ENCODE data around the gene RAB1A. TPM values are rescaled to one million over a fixed set of nuclear protein-coding genes. Genes with fewer than 3 reads are reported as not detected.

The RAB1A gene
- total and polyA plus RNA-seq, 2 of the 13 experiments (the other 11 are each of a cell fraction or from before 2014, with no cell fraction given): 206 to 226 TPM

DNA sequence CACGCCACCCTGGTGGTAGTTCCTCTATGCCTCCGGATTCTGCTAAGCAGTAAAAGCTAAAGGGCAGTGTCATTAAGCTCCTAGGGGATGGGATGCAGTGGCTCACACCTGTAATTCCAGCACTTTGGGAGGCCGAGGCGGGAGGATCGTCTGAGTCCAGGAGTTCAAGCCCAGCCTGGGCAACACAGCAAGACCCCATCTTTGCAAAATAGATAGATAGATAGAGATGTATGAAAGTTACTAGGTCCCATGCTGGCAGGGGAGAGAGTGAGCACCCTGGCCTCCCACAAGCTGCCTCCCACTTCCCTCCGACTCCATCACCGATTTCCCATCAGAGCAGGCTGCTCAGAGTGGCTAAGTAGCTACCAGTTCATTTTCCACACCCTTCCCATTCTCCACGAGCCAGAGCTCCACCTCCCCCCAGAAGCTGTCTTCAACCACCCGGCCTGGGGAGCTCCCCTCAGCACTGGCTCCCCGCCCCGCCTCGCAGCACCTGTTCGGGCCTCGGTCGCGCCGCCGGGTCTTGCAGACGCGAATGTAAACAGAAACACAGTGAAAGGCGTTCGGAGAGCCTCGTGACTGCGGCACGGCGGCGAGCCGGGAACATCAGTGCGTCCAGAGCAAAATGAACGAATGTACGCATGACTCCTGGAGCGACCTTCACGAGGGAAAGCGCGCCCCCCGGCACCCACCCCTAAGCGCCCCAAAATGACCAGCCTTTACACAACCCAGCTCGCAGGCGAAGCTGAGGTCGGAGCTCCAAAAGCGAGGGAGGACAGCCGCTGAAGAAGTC, 74.3 kb downstream of the RAB1A start (continued):
- TF ChIP-seq STAG1 (CRISPR knock-in tag; IDR thresholded peaks at IDR 0.05): 0 out of 2 replicates have a peak, but pooled peaks have one; percentile 11
- peak; percentile 98 for TF ChIP-seq ZNF136 (CRISPR knock-in tag; IDR thresholded peaks at IDR 0.05; ENCODE audit: low read depth)
- no peak for TF ChIP-seq ZNF549 (CRISPR knock-in tag; IDR thresholded peaks at IDR 0.05)
- 0 out of 2 replicates have a peak, but pooled peaks have one; percentile 59 for TF ChIP-seq ZNF761 (CRISPR knock-in tag; conservative IDR thresholded peaks at IDR 0.05)
- TF ChIP-seq, protein P1, sequence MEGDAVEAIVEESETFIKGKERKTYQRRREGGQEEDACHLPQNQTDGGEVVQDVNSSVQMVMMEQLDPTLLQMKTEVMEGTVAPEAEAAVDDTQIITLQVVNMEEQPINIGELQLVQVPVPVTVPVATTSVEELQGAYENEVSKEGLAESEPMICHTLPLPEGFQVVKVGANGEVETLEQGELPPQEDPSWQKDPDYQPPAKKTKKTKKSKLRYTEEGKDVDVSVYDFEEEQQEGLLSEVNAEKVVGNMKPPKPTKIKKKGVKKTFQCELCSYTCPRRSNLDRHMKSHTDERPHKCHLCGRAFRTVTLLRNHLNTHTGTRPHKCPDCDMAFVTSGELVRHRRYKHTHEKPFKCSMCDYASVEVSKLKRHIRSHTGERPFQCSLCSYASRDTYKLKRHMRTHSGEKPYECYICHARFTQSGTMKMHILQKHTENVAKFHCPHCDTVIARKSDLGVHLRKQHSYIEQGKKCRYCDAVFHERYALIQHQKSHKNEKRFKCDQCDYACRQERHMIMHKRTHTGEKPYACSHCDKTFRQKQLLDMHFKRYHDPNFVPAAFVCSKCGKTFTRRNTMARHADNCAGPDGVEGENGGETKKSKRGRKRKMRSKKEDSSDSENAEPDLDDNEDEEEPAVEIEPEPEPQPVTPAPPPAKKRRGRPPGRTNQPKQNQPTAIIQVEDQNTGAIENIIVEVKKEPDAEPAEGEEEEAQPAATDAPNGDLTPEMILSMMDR (CRISPR knock-in tag; IDR thresholded peaks at IDR 0.05): no peak
- TF ChIP-seq PCBP2 (optimal IDR thresholded peaks at IDR 0.05; ENCODE audit: low read depth, low read length, poor library complexity, severe bottlenecking): no peak
- TF ChIP-seq, protein P2, sequence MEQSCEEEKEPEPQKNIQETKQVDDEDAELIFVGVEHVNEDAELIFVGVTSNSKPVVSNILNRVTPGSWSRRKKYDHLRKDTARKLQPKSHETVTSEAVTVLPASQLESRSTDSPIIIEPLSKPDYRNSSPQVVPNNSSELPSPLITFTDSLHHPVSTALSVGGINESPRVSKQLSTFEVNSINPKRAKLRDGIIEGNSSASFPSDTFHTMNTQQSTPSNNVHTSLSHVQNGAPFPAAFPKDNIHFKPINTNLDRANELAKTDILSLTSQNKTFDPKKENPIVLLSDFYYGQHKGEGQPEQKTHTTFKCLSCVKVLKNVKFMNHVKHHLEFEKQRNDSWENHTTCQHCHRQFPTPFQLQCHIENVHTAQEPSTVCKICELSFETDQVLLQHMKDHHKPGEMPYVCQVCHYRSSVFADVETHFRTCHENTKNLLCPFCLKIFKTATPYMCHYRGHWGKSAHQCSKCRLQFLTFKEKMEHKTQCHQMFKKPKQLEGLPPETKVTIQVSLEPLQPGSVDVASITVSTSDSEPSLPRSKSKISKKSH (CRISPR knock-in tag; IDR thresholded peaks at IDR 0.05; ENCODE audit: borderline replicate concordance): peak; percentile 91
- no peak for TF ChIP-seq ZNF180 (CRISPR knock-in tag; IDR thresholded peaks at IDR 0.05; ENCODE audit: borderline replicate concordance, low read depth)
- no peak; the same call in 1 of the 2 replicates for TF ChIP-seq ARNT2 (CRISPR knock-in tag; IDR thresholded peaks at IDR 0.05; ENCODE audit: low read depth)
- no peak for TF ChIP-seq ETV5 (CRISPR knock-in tag; IDR thresholded peaks at IDR 0.05; ENCODE audit: borderline replicate concordance)
- no peak for TF ChIP-seq CBFB (CRISPR knock-in tag; IDR thresholded peaks at IDR 0.05)
- TF ChIP-seq POLR2A (IDR thresholded peaks at IDR 0.05; ENCODE audit: insufficient read depth in 1 of 2, low read depth in 2 of 2, low read length in 2 of 2): no peak
- no peak for TF ChIP-seq SMAD1 (CRISPR knock-in tag; IDR thresholded peaks at IDR 0.05; ENCODE audit: borderline replicate concordance, low read depth)
- no peak for TF ChIP-seq SOX13 (IDR thresholded peaks at IDR 0.05)
- TF ChIP-seq SOX13 (CRISPR knock-in tag; conservative IDR thresholded peaks at IDR 0.05 in 1 of 2, IDR thresholded peaks at IDR 0.05 in 1 of 2): no peak; a peak in 1 of 4 replicates
- TF ChIP-seq SP4 (CRISPR knock-in tag; IDR thresholded peaks at IDR 0.05): no peak
- TF ChIP-seq, protein P3, sequence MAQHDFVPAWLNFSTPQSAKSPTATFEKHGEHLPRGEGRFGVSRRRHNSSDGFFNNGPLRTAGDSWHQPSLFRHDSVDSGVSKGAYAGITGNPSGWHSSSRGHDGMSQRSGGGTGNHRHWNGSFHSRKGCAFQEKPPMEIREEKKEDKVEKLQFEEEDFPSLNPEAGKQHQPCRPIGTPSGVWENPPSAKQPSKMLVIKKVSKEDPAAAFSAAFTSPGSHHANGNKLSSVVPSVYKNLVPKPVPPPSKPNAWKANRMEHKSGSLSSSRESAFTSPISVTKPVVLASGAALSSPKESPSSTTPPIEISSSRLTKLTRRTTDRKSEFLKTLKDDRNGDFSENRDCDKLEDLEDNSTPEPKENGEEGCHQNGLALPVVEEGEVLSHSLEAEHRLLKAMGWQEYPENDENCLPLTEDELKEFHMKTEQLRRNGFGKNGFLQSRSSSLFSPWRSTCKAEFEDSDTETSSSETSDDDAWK (CRISPR knock-in tag; IDR thresholded peaks at IDR 0.05): no peak
- no peak for TF ChIP-seq HNRNPH1 (optimal IDR thresholded peaks at IDR 0.05; ENCODE audit: low read depth, low read length)
- 0 out of 2 replicates have a peak, but pooled peaks have one; percentile 57 for TF ChIP-seq ZNF367 (CRISPR knock-in tag; IDR thresholded peaks at IDR 0.05; ENCODE audit: borderline replicate concordance)
- no peak for TF ChIP-seq MED8 (CRISPR knock-in tag; IDR thresholded peaks at IDR 0.05; ENCODE audit: insufficient replicate concordance)
- TF ChIP-seq, protein P4, sequence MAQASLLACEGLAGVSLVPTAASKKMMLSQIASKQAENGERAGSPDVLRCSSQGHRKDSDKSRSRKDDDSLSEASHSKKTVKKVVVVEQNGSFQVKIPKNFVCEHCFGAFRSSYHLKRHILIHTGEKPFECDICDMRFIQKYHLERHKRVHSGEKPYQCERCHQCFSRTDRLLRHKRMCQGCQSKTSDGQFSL (CRISPR knock-in tag; IDR thresholded peaks at IDR 0.05): no peak
- TF ChIP-seq, protein P5, sequence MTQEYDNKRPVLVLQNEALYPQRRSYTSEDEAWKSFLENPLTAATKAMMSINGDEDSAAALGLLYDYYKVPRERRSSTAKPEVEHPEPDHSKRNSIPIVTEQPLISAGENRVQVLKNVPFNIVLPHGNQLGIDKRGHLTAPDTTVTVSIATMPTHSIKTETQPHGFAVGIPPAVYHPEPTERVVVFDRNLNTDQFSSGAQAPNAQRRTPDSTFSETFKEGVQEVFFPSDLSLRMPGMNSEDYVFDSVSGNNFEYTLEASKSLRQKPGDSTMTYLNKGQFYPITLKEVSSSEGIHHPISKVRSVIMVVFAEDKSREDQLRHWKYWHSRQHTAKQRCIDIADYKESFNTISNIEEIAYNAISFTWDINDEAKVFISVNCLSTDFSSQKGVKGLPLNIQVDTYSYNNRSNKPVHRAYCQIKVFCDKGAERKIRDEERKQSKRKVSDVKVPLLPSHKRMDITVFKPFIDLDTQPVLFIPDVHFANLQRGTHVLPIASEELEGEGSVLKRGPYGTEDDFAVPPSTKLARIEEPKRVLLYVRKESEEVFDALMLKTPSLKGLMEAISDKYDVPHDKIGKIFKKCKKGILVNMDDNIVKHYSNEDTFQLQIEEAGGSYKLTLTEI (CRISPR knock-in tag; conservative IDR thresholded peaks at IDR 0.05): no peak
- peak; percentile 35; the same call in 1 of the 2 replicates for TF ChIP-seq FOXK1 (CRISPR knock-in tag; IDR thresholded peaks at IDR 0.05; ENCODE audit: borderline replicate concordance, low read depth)
